Measurements from ENCODE around the gene SLC2A5. TPM values are rescaled to one million over a fixed set of nuclear protein-coding genes. Genes with fewer than 3 reads are reported as not detected.

Gene SLC2A5
- total RNA-seq, 1 experiment from 2014 or later: 0.61 TPM

DNA sequence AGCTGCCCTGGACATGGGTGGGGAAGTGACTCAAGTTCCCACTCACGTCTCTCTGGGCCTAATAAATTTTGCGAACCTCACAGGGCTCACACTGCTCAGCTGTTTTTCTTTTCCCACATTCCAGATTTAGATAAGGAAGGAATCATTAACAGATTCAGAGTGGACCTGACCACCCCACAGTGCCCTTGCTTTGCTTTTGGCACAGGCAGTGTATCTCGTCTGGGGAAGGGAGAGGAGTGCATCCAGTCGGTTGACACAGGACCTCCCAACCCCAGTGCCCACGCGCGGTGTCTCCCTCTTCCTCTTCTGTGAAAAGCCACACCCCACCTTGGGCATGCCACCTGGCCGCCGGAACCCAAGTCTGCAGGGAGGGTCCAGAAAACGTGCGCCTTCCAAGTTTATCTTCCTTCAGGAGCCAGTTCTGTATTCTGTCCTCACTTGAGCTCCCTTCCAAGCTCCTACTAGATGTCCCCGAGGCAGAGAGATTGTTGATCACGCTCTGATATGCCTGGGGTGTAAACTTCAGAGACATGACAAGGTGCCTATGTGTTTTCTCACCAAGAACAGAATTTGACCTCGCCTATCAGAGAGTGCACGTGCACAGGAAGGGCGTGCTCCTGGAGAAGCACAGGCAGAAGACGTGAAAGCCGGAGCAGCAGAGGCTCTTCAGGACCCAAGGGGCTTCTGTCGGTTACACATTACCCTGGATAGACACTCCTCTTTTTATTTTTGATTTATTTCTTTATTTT lies 9.5 kb upstream of the SLC2A5 start:
- intact Hi-C loops (cut with micrococcal nuclease): no loop called here
- peak overlapping the region; percentile 89 for H3K27ac Mint-ChIP-seq (ENCODE audit: low read depth, unreplicated experiment)
- CTCF ChIA-PET: interaction anchor here (0.7 to 1.0 kb wide), 2 partner anchors 74 to 161 kb away, joined by 3 read pairs; no protein-coding TSS in a partner anchor

DNA sequence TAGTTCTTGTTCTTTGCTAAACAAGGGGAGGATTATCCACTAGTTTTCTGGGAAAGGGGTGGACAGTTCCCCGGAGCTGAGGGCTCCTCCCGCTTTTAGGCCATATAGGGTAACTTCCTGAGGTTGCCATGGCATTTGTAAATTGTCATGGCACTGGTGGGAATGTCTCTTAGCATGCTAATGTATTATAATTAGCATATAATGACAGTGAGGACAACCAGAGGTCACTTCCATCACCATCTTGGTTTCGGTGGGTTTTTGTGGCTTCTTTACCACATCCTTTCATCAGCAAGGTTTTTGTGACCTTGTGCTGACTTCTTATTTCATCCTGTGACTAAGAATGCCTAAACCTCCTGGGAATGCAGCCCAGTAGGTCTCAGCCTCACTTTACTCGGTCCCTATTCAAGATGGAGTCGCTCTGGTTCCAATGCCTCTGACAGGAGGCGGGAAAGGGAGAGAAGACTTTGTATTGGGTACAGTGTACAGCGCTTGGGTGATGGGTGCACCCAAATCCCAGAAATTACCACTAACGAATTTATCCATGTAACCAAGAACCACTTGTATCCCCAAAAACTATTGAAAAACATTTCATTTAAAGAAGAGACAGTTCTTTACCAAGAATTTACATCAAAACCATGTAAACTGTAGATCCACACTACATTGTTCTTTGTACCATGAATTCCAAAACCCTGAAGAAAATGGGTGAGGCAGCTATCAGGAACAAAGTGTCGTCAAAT lies 8.7 kb upstream of the SLC2A5 start:
- TF ChIP-seq, protein P1, sequence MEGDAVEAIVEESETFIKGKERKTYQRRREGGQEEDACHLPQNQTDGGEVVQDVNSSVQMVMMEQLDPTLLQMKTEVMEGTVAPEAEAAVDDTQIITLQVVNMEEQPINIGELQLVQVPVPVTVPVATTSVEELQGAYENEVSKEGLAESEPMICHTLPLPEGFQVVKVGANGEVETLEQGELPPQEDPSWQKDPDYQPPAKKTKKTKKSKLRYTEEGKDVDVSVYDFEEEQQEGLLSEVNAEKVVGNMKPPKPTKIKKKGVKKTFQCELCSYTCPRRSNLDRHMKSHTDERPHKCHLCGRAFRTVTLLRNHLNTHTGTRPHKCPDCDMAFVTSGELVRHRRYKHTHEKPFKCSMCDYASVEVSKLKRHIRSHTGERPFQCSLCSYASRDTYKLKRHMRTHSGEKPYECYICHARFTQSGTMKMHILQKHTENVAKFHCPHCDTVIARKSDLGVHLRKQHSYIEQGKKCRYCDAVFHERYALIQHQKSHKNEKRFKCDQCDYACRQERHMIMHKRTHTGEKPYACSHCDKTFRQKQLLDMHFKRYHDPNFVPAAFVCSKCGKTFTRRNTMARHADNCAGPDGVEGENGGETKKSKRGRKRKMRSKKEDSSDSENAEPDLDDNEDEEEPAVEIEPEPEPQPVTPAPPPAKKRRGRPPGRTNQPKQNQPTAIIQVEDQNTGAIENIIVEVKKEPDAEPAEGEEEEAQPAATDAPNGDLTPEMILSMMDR (IDR thresholded peaks at IDR 0.05; ENCODE audit: unreplicated experiment): no peak
- Mint-ChIP-seq H3K36me3 (ENCODE audit: insufficient read depth, unreplicated experiment) (no peaks in the 10 kb centered on the region), H3K27me3 (ENCODE audit: insufficient read depth, unreplicated experiment) (no peaks in the 10 kb centered on the region), H3K4me1 (ENCODE audit: insufficient read depth, unreplicated experiment) (peaks cover 53% of the 10 kb centered on the region), H3K4me3 (ENCODE audit: unreplicated experiment) (no peak overlapping the region), H3K27ac (ENCODE audit: low read depth, unreplicated experiment) (peak overlapping the region; percentile 89), H3K9me3 (ENCODE audit: unreplicated experiment) (no peaks in the 10 kb centered on the region)
- ChIA-PET CTCF (interaction anchor here (0.7 to 1.3 kb wide), 3 partner anchors 32 to 160 kb away, joined by 3 read pairs; no protein-coding TSS in a partner anchor), POLR2A (interaction anchor here (0.6 to 2.4 kb wide), 9 partner anchors 13 to 202 kb away, joined by 3 to 8 read pairs (median 4); partner anchors contain the start of genes ENO1 and GPR157)
- intact Hi-C loops (cut with micrococcal nuclease): no loop called here
- DNase-seq (ENCODE audit: unreplicated experiment): no peak
- no TSS peak for BruUV-seq (replicated peaks)

More for the DNA sequence above, 9.5 kb upstream of the SLC2A5 start:
- POLR2A ChIA-PET: interaction anchor here (0.6 to 2.4 kb wide), 8 partner anchors 16 to 202 kb away, joined by 3 to 8 read pairs (median 4); partner anchors contain the start of genes ENO1 and GPR157
- DNase-seq (ENCODE audit: unreplicated experiment): no peak
- H3K4me3 Mint-ChIP-seq (ENCODE audit: unreplicated experiment): no peak overlapping the region
- H3K9me3 Mint-ChIP-seq (ENCODE audit: unreplicated experiment): no peaks in the 10 kb centered on the region
- no peaks in the 10 kb centered on the region for H3K27me3 Mint-ChIP-seq (ENCODE audit: insufficient read depth, unreplicated experiment)
- TF ChIP-seq, protein P1 (IDR thresholded peaks at IDR 0.05; ENCODE audit: unreplicated experiment): no peak
- peaks cover 53% of the 10 kb centered on the region for H3K4me1 Mint-ChIP-seq (ENCODE audit: insufficient read depth, unreplicated experiment)
- no peaks in the 10 kb centered on the region for H3K36me3 Mint-ChIP-seq (ENCODE audit: insufficient read depth, unreplicated experiment)
- TSS peak; percentile 79 for BruUV-seq (replicated peaks)

DNA sequence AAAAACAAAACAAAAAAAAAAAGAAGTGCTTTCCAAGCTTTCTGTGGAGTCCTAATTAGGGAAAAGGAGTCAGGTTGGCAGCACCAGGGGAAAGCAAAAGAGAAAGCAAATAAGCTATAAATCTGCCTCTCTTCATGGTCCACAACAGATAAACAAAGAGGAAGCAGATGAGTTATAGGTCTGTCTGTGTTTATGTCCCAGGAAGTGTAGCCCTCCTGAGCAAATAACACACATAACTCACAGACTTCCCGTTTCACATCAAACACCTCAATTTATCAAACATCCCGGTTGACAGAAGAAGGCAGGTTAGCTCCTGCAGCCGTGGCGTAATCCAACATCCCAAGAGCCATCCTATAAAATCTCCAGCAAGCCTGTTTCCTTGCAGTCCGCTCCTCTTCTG lies 5.6 kb upstream of the SLC2A5 start:
- Mint-ChIP-seq H3K4me3 (ENCODE audit: unreplicated experiment) (no peak overlapping the region), H3K36me3 (ENCODE audit: insufficient read depth, unreplicated experiment) (peaks cover 6% of the 10 kb centered on the region), H3K4me1 (ENCODE audit: insufficient read depth, unreplicated experiment) (peaks cover 26% of the 10 kb centered on the region), H3K27ac (ENCODE audit: low read depth, unreplicated experiment) (no peak overlapping the region), H3K9me3 (ENCODE audit: unreplicated experiment) (no peaks in the 10 kb centered on the region), H3K27me3 (ENCODE audit: insufficient read depth, unreplicated experiment) (no peaks in the 10 kb centered on the region)
- TF ChIP-seq, protein P1 (IDR thresholded peaks at IDR 0.05; ENCODE audit: unreplicated experiment): no peak
- BruUV-seq (replicated peaks): no TSS peak
- ChIA-PET CTCF (interaction anchor here (0.6 kb wide), 2 partner anchors 28 to 161 kb away, joined by 3 read pairs; no protein-coding TSS in a partner anchor), POLR2A (interaction anchor here (1.0 to 1.1 kb wide), 2 partner anchors 11 to 14 kb away, joined by 4 to 5 read pairs; no protein-coding TSS in a partner anchor)
- no peak for DNase-seq (ENCODE audit: unreplicated experiment)
- intact Hi-C loops (cut with micrococcal nuclease): no loop called here

DNA sequence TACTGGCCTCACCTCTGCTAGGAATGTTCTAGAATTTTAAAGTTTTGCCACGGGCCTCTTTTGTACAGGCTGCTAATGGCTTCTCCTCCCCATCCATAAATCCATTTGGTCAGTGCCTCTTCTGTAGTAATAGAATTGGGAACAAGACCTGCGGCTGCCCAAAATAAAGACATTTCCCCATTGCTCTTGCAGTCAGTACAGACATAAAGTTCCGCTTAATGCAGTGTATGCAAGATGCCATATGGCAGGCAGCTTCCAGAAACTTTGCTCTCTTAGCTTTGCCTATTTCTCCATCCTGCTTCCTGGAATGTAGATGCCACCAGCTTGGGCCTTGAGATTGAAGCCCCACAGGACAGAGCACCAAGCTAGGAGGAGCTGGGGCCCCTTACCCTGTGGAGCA lies 3.7 kb upstream of the SLC2A5 start:
- H3K4me1 Mint-ChIP-seq (ENCODE audit: insufficient read depth, unreplicated experiment): peaks cover 7% of the 10 kb centered on the region
- no peaks in the 10 kb centered on the region for H3K9me3 Mint-ChIP-seq (ENCODE audit: unreplicated experiment)
- TF ChIP-seq, protein P1 (IDR thresholded peaks at IDR 0.05; ENCODE audit: unreplicated experiment): no peak
- BruUV-seq (replicated peaks): no TSS peak
- intact Hi-C loops (cut with micrococcal nuclease): no loop called here
- POLR2A ChIA-PET: interaction anchor here (0.7 kb wide), 1 partner anchor 22 kb away, joined by 4 read pairs; no protein-coding TSS in a partner anchor
- no peak overlapping the region for H3K27ac Mint-ChIP-seq (ENCODE audit: low read depth, unreplicated experiment)
- no peak overlapping the region for H3K4me3 Mint-ChIP-seq (ENCODE audit: unreplicated experiment)
- CTCF ChIA-PET: interaction anchor here (0.5 kb wide), 1 partner anchor 8 kb away, joined by 3 read pairs; no protein-coding TSS in a partner anchor
- no peaks in the 10 kb centered on the region for H3K27me3 Mint-ChIP-seq (ENCODE audit: insufficient read depth, unreplicated experiment)
- H3K36me3 Mint-ChIP-seq (ENCODE audit: insufficient read depth, unreplicated experiment): peaks cover 6% of the 10 kb centered on the region
- DNase-seq (ENCODE audit: unreplicated experiment): no peak
